SK-N-SH (cell line): ENCODE results near the gene PAPPA2.

Source experiments
- CTCF ChIP-seq: fragments of 200-600 bp; sonication (generic); IDR thresholded peaks from 2 replicates; pipeline ENCODE4 v1.6.1; 2017; ENCODE audit warnings: antibody characterized with exemption, mild to moderate bottlenecking, moderate library complexity
- EP300 ChIP-seq, 2 experiments: IDR thresholded peaks; 2 replicates each; pipeline versions ENCODE4 v1.4.0 to v1.6.1; 2012; ENCODE audit warnings: borderline replicate concordance in 1 of 2, low read depth in 1 of 2, low read length in 1 of 2
- EZH2phosphoT487 ChIP-seq: fragments of 200-600 bp; sonication (generic); IDR thresholded peaks from 2 replicates; pipeline ENCODE4 v1.6.1; 2017; ENCODE audit warnings: low read depth, mixed run types, mild to moderate bottlenecking, antibody characterized with exemption, moderate library complexity, borderline replicate concordance
- POLR2AphosphoS5 ChIP-seq: IDR thresholded peaks from 2 replicates; pipeline ENCODE4 v1.6.1; 2012; ENCODE audit warnings: low read depth, low read length
- RCOR1 ChIP-seq: fragments of 150-350 bp; IDR thresholded peaks from 2 replicates; pipeline ENCODE4 v1.6.1; 2017; ENCODE audit warnings: antibody characterized with exemption, low read length
- RFX5 ChIP-seq: IDR thresholded peaks from 2 replicates; pipeline ENCODE4 v1.6.1; 2012; ENCODE audit warnings: mild to moderate bottlenecking, improper control_type of control experiment, low read length
- TAF1 ChIP-seq: IDR thresholded peaks from 2 replicates; pipeline ENCODE4 v1.6.1; 2012; ENCODE audit warnings: low read depth, mild to moderate bottlenecking, low read length, moderate library complexity, borderline replicate concordance
- TCF12 ChIP-seq: IDR thresholded peaks from 2 replicates; pipeline ENCODE4 v1.4.0; 2012
- TF ChIP-seq, protein P1 (sequence below): IDR thresholded peaks from 2 replicates; pipeline ENCODE4 v1.6.1; 2012; ENCODE audit warnings: mild to moderate bottlenecking, low read depth, low read length, moderate library complexity

GRCh38 chr1:176540428-176540827, 77.5 kb downstream of the PAPPA2 start:
- TF ChIP-seq CTCF (no peak), TAF1 (no peak), RCOR1 (no peak), TCF12 (no peak), POLR2AphosphoS5 (no peak), RFX5 (no peak), EP300 (IDR thresholded peaks at IDR 0.05; ENCODE audit: borderline replicate concordance in 1 of 2, low read depth in 1 of 2, low read length in 1 of 2) (no peak), EZH2phosphoT487 (no peak)
- TF ChIP-seq, protein P1, sequence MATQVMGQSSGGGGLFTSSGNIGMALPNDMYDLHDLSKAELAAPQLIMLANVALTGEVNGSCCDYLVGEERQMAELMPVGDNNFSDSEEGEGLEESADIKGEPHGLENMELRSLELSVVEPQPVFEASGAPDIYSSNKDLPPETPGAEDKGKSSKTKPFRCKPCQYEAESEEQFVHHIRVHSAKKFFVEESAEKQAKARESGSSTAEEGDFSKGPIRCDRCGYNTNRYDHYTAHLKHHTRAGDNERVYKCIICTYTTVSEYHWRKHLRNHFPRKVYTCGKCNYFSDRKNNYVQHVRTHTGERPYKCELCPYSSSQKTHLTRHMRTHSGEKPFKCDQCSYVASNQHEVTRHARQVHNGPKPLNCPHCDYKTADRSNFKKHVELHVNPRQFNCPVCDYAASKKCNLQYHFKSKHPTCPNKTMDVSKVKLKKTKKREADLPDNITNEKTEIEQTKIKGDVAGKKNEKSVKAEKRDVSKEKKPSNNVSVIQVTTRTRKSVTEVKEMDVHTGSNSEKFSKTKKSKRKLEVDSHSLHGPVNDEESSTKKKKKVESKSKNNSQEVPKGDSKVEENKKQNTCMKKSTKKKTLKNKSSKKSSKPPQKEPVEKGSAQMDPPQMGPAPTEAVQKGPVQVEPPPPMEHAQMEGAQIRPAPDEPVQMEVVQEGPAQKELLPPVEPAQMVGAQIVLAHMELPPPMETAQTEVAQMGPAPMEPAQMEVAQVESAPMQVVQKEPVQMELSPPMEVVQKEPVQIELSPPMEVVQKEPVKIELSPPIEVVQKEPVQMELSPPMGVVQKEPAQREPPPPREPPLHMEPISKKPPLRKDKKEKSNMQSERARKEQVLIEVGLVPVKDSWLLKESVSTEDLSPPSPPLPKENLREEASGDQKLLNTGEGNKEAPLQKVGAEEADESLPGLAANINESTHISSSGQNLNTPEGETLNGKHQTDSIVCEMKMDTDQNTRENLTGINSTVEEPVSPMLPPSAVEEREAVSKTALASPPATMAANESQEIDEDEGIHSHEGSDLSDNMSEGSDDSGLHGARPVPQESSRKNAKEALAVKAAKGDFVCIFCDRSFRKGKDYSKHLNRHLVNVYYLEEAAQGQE, result no peak
